ENCODE data around the gene TNK2.
"Not testable (repeated sequence)": the region's sequence is repeated elsewhere in the genome, so short reads cannot be mapped to it uniquely, and the experiment has no call there.

Gene TNK2

DNA sequence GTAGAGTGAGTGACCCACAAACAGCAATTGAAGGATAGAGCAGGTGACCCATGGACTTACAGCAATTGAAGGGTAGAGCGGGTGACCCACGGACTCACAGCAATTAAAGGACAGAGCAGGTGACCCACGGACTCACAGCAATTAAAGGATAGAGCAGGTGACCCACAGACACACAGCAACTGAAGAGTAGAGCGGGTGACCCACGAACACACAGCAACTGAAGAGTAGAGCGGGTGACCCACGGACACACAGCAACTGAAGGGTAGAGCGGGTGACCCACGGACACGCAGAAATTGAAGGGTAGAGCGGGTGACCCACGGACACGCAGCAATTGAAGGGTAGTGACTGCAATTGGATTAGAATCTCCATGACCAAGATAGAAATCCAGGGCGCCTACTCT, 9.8 kb upstream of the TNK2 start:
- in situ Hi-C loops (cut with MboI; ENCODE audit: low sequenced_read_pairs): no loop called here

DNA sequence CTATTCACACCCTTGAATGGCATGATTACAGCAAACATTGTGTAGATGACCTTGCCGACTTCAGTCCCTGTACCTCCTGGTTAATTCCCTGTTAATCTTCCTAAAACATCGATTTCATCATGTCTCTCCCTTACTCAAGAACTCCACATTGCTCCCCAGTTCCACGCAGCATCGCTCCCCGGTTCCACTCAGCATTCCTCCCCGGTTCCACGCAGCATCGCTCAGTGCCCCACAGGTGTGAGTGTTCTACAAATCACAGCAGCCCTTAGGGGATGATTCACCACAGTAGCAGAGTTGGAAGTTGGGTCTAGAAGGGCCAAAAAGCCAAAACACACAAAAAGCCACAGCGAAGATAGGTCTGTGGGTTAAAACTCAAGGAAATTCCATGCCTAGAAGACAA, 8.6 kb upstream of the TNK2 start:
- in situ Hi-C loops (cut with MboI; ENCODE audit: low sequenced_read_pairs): no loop called here

DNA sequence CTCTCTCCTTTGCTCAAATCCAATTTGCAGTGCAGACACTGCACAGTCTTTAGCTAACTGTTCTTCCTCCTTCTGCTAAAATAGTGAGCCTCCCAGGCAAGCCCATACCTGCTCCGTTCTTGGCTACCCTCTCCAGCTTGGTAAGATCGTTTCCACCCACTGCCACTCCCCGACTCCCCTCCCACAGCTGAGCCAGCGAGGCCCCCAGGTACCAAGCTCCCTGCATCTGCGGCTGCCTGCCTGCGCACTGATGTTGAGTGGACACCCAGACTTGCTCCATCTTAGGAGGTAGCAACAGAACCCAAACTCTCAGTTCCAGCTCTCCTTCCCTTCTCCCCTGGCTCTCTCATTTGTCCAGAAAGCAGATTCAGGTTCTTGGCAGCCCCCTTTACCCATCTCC, 7.9 kb upstream of the TNK2 start:
- in situ Hi-C loops (cut with MboI; ENCODE audit: low sequenced_read_pairs): no loop called here

DNA sequence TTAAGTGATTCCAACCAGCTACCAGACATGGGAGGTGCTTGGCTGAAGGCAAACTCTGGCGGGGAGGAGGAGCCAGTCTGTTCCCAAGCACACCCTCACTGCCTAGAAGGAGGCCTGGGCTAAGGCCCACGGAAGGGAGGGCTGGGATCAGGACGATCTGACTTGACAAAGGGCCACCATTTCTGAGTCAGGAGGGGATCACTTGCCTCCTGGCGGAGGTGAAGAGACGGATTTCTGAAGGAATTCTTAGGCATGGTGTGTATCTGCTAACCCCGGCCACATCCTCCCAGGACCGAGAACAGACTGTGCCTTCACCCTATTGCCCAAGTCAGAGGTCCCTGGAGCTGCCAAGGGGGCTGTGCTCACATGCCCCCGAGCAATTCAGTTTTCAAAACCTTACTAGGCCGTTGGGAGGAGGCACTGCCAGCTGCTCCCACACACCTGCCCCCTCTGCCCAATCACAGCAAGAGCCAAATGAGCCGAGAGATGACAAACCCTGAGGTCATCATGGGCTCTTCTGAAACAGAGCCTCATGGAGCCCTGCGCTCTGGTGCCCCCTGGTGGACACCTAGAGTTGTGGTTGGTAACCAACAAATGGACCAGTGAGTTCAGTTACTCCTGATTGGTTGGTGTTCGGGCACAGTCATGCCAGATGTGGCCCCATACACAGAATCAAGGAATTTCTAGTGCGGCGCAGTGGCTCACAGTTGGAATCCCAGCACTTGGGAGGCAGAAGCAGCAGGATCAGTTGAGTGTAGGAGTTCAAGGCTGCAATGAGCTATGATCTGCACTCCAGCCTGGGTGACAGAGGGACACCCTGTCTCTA, 6.5 kb upstream of the TNK2 start:
- in situ Hi-C loops (cut with MboI; ENCODE audit: low sequenced_read_pairs): no loop called here

DNA sequence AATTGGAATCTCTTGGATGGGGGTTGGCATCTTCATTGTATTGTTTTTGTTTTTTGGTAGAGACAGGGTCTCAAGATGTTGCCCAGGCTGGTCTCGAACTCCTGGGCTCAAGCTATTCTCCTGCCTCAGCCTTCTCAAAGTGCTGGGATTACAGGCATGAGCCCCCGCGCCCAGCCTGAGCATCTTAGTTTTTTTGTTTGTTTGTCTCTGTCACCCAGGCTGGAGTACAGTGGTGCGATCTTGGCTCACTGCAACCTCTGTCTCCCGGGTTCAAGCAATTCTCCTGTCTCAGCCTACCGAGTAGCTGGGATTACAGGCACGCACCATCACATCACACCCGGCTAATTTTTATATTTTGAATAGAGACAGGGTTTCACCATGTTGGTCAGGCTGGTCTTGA, 5.8 kb upstream of the TNK2 start:
- in situ Hi-C loops (cut with MboI; ENCODE audit: low sequenced_read_pairs): not testable (repeated sequence)

DNA sequence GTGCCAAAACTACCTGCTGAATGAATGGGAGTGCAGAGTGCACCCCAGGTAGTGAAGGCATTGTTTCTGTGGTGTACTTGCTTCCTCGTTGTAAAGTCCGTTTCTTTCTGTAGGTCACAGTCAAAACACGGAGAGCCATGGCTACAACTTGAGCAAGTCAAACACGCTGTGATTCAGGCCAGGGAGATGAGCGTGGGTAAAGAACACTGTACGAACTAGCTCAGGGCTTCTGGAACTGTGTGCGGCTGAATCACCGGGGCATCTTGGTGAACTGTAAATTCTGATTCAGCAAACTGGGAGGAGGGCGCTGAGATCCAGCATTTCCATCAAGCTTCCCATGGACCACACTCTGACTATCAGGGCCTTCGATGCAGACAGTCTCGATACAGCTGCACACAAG, 5.0 kb upstream of the TNK2 start:
- in situ Hi-C loops (cut with MboI; ENCODE audit: low sequenced_read_pairs): no loop called here

DNA sequence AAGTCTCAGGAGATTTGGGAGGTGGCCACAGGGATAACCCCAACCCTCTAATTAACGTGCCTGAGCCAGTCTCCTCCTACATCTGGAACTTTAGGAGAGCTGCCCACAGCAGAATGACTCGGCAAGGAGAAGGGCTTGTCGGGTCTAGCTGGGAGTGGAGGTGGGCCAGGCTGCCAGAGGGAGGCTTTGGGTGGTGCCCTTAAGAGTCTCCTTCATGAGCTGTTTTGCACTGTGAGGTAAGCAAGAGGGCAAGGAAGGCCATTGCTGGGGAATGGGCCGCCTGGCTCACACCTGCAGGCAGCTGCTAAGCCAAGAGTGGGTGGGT, 3.6 kb upstream of the TNK2 start:
- in situ Hi-C loops (cut with MboI; ENCODE audit: low sequenced_read_pairs): no loop called here

DNA sequence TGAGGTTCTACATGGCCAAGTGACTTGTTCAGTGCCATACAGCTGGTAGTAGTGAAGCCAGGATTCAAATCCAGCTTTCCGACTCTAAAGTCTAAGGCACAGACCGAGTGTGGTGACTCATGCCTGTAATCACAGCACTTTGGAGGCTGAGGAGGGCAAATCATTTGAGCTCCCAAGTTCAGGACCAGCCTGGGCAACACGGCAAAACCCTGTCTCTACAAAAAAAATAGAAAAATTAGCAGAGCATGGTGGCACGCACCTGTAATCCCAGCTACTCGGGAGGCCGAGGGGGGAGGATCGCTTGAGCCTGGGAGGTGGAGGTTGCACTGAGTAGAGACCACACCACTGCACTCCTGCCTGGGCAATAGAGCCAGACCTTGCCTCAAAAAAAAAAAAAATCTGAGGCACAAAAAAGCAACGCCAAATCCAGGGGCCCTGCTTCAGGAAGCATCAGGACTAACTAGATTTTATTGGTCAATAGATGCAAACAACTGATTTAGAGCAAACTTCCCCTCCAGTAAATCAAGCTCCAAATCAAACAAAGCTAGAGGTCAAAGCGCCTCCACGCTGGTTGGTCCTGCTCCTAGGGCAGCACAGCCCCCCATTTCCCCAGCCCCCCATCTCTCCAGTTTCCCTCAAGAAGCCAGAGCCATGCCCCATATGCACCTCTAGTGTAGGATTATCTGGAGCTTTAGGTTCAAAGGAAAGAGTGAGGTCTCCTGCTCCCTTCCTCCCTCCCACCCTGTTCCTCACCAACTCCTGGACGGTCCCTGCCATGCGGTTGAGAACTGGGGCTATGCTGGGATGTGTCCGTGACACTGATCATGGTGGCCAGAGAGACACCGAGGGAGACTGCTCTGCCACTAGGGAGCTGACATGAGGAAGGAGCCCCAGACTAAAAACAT, 2.9 kb upstream of the TNK2 start:
- in situ Hi-C loops (cut with MboI; ENCODE audit: low sequenced_read_pairs): no loop called here

DNA sequence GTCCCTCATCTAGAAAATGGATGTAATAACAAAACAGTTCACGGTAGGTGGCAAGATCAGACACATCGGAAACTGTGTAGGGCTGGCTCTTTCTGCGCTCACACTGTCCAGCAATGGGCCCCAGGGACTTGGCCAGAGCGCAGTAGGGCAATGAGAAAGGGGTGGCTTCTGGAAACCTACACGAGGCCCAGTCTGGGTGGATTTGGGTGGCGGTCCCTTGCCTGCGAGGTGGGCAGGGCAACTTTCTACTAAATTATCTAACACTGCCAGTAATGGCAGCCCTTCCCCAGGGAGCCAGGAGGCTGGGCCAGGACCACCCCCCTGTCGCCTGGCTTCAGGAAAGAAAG, 2.1 kb upstream of the TNK2 start:
- in situ Hi-C loops (cut with MboI; ENCODE audit: low sequenced_read_pairs): no loop called here

DNA sequence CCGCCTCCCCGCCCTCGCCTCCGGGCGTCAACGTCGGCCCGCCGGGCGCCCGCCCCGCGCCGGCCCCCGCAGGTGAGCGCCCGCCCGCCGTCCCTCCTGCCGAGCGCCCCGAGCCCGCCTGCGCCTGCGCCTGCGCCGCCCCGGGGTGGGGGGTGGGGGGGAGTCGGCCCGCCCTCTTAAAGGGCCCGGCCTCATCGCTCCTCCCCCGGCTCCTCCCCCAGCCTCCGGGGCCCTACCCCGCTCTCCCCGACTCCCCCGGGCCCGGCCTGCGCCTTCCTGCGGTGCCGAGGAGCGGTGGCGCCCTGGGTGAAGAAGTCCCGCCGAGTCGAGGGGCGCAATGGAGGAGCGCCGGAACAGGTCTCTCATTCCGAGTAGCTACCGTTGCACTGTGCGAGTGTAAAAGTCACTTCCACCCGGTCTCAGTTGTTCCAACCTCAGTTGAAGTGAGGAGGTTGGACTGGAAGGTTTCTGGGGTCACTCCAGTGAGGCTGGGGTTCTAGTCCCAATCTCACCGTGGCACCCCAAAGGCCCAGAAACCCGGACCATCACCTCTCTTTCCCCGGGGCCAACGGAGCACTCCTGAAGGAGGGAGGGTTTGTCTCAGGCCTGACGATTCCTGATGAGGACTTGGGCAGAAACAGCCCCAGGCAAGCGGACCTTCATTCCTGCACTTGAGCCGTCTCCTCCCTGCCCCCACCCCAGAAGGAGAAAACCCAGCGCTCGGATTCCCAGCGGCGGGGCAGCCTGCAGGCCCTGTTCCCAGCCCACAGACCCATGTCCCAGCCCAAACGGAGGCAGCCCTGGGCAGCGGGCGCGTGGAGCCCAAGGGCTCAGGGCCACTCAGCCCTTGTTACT, 1.5 kb upstream of the TNK2 start:
- in situ Hi-C loops (cut with MboI; ENCODE audit: low sequenced_read_pairs): no loop called here

DNA sequence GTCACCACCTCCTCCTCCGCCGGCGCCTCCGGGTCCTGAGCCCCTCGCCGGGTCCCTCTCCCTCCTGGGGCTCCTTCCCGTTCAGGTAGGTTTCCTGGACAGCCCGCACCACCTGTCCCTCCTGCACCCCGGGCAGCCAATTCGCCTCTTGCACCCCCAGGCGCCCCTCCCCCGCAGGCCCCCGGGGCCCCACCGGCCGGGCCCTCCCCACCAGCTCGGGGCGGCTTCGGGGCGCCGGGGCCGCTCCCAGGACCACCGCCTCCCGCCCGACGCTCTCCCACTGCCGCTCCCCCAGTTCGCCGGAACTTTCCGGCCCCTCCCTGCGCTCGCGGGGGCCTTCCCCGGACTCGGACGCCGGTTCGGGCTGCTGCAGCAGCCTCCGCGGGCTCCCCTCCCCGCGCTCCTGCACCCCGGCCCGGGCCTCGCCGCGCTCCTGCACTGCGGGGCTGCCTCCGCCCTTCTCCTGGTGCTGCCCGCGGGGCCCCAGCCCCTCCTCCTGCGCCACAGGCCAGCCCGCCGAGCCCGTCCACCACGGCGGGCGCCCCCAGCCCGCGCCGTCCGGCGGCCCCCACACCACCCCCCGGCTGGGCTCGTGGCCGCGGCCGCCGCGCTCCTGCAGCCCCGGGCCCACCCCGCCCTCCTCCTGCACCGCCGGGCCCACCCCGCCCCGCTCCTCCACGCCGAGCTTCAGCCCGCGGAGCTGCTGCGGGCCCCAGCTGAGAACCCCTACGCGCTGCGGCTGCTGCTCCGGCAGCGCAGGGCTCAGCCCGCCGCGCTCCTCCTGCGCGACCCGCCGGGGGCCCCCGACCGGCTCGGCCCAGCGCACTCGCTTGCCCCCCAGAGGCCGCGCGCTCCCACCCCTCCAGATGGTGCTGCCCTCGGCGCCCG, 587 bp upstream of the TNK2 start:
- in situ Hi-C loops (cut with MboI; ENCODE audit: low sequenced_read_pairs): no loop called here

DNA sequence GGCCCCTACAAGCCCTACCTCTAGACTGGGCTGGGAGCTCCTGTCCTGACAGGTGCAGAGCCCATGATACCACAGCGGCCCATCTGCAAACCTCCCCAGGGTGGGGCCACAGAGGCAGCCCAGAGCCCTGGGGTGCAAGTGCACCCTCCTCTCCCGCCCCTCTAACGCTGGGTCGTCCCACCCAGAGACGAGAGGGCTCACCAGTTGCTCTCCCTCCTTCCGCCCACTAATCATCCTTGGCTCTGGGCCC, 742 bp downstream of the TNK2 start:
- in situ Hi-C loops (cut with MboI; ENCODE audit: low sequenced_read_pairs): no loop called here

DNA sequence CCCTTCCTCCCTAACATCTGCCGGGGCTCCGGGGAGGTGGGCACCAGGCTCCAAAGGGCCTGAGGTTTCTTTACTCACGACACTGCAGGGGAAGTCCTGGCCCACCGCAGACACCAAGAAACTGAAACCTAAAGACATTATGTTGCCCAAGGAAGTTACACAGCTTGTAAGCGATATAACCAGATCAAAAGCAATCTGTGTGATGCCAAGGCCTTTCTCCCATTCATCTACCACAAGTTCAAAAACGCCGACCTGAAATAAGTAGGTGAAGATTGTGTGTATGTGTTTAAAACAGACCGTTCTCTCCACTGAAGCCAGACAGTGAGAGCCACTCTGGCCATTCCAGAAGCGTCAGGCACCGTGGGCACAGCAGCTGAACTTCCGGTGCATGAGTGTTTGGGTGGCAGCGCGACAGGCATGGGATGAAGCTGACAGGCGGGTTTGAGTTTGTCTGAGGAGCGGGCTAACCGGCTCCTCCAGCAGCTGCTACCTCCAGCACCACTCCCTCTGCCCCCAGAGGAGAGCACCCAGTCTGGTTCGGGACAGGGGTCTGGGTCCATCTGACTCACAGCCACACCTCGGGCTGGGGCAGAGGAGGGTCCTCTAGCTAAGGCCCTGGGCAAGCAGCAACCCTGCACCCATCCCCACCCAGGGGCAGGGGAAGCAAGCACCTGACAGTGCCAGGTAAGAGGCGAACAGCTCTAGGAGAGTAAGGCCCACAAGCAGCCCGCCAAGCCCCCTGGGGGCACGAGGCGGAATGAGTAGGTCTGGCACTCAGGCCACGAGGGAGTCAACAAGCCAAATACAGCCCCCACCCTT, 1.3 kb downstream of the TNK2 start:
- in situ Hi-C loops (cut with MboI; ENCODE audit: low sequenced_read_pairs): no loop called here

DNA sequence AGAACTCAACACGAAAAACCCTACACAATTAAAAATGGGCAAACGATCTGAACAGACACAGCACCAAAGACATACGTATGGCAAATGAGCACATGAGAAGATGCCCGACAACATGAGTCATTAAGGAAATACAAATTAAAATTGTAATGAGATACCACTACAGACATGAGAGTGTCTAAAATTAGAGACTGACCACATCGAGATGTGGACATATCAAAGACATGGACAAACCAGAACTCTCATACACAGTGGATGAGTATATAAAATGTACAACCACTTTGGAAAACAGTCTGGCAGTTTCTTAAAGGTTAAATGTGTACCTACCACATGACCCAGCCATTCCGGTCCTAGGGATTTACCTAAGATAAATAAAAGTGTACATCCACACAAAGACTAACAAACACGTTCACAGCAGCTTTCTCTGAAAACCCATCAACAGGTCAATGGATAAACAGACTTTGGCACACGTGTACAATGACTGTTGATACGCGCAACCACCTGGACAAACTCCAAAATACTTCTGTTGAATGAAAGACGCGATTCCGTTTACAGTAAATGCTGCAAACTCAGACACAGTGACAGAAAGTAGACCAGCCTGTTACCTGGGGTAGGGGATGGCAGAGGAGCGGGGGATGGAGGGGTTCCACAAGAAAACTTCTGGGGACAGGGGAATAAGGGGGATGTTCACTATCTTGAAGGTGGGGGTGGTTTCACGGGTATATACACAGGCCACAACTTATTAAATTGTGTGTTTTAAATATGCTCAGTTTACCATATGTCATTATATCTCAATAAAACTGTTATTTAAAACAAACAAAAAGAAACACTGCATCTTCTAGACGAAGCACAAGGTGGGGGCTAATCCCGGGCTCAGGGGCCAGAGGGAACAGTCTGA, 2.1 kb downstream of the TNK2 start:
- in situ Hi-C loops (cut with MboI; ENCODE audit: low sequenced_read_pairs): no loop called here

DNA sequence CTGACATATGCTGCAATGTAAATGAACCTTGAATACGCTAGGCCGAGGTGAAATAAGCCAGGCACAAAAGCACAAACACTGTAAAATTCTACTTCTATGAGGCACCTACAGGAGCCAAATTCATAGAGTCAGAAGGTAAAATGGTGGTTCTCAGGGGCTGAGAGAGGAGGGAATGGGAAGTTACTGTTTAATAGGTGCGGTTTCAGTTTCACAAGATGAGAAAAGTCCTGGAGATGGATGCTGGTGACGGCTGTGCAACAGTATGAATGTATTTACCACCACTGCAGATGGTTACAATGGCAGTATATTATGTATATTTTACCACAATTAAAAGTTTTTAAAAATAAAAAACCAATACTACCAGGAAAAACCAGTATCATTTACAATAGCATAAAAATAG, 4.0 kb downstream of the TNK2 start:
- in situ Hi-C loops (cut with MboI; ENCODE audit: low sequenced_read_pairs): no loop called here

DNA sequence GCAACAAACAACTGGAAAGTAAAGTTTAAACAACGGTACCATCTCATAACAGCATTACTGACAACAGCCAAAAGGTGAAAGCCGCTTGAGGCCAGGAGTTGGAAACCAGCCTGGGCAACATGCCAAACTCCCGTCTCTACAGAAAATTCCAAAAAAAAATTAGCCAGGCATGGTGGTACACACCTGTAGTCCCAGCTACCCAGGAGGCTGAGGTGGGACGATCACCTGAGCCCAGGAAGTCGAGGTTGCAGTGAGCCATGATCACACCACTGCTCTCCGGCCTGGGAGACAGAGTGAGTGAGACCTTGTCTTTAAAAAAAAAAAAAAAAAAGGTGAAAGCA, 4.4 kb downstream of the TNK2 start:
- in situ Hi-C loops (cut with MboI; ENCODE audit: low sequenced_read_pairs): no loop called here

DNA sequence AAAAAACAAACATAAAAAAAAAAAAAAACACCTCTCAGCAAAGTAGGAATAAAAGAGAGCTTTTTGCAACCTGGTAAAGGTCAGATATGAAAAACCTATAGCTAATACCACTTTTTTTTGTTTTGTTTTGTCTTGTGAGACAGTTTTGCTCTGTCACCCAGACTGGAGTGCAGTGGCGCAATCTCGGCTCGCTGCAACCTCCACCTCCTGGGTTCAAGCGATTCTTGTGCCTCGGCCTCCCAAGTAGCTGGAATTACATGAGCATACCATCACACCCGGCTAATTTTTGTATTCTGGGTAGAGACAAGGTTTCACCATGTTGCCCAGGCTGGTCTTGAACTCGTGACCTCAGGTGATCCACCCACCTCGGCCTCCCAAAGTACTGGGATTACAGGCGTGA, 5.7 kb downstream of the TNK2 start:
- in situ Hi-C loops (cut with MboI; ENCODE audit: low sequenced_read_pairs): not testable (repeated sequence)

DNA sequence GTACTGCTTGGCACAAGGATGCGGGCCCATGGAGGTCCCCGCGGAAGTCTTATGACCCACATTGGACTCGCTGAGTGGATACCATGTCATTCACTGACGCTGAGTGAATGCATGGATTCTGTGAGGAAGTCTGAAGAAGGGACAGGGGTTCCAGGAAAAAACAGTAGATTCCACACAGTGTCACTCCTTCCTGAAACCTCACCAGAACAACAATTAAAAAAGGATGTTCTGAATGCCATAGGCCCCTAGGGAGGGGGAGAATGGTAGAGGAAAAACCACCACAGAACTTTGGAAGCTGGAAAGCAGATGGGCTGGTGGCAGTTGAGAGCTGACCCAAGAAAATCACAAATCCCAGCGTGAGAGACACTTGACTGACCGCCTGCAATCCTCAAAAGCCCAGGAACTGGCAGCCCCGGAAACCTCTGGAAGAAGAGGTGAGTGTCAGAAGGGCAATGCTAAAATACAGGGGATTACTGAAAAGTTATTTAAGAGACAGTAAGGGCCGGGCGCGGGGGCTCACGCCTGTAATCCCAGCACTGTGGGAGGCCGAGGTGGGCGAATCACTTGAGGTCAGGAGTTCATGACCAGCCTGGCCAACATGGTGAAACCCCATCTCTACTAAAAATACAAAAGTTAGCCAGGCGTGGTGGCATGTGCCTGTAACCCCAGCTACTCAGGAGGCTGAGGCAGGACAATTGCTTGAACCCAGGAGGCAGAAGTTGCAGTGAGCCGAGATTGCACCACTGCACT, 6.3 kb downstream of the TNK2 start:
- in situ Hi-C loops (cut with MboI; ENCODE audit: low sequenced_read_pairs): not testable (repeated sequence)

Measured in HL-60/S4 (cell line).